SJCRH30 (cell line): ENCODE data around the gene SPTAN1. TPM values are rescaled to one million over a fixed set of nuclear protein-coding genes. Genes with fewer than 3 reads are reported as not detected.
"Not testable (repeated sequence)": the region's sequence is repeated elsewhere in the genome, so short reads cannot be mapped to it uniquely, and the experiment has no call there.

Experiments
- DNase-seq, 2 experiments: peaks; one replicate each; pipeline ENCODE4 v3.0.0-alpha.2; 2015 to 2020
- H3K27ac ChIP-seq: fragments of 250-450 bp; sonication (Bioruptor Pico); 2 replicates; pipeline ENCODE4 v1.5.1; 2020; ENCODE audit warnings: mild to moderate bottlenecking, moderate library complexity
- H3K27me3 ChIP-seq: fragments of 250-450 bp; sonication (Bioruptor Pico); 2 replicates; pipeline ENCODE4 v1.5.1; 2020; ENCODE audit warnings: mild to moderate bottlenecking, moderate library complexity
- H3K36me3 ChIP-seq: fragments of 250-450 bp; sonication (Bioruptor Pico); 2 replicates; pipeline ENCODE4 v1.5.1; 2020; ENCODE audit warnings: mild to moderate bottlenecking, moderate library complexity
- H3K4me1 ChIP-seq: fragments of 250-450 bp; sonication (Bioruptor Pico); 2 replicates; pipeline ENCODE4 v1.5.1; 2020; ENCODE audit warnings: mild to moderate bottlenecking, moderate library complexity
- H3K4me3 ChIP-seq: fragments of 250-450 bp; sonication (Bioruptor Pico); 2 replicates; pipeline ENCODE4 v1.5.1; 2020; ENCODE audit warnings: mild to moderate bottlenecking, moderate library complexity
- H3K9me3 ChIP-seq: fragments of 250-450 bp; sonication (Bioruptor Pico); replicated peaks from 2 replicates; pipeline ENCODE4 v1.5.1; 2020; ENCODE audit warnings: mild to moderate bottlenecking, moderate library complexity
- total RNA-seq: library from RNA; depleted of rRNA; stranded (reverse); fragments of >200 nt; shearing (Covaris generic); gene quantifications from 2 replicates; pipeline ENCODE4 v1.2.3, GENCODE V29; 2014

The SPTAN1 gene
- total RNA-seq, 1 experiment from 2014 or later: 155 TPM

GRCh38 chr9:128636556-128637530 is 84.5 kb downstream of the SPTAN1 start:
- peak overlapping the region; percentile 95 for H3K27ac ChIP-seq
- no peak for DNase-seq
- H3K9me3 ChIP-seq: no peaks in the 10 kb centered on the region
- H3K4me3 ChIP-seq: no peak overlapping the region
- H3K36me3 ChIP-seq: peaks cover 25% of the 10 kb centered on the region
- peaks cover 18% of the 10 kb centered on the region for H3K4me1 ChIP-seq
- no peaks in the 10 kb centered on the region for H3K27me3 ChIP-seq

DNA sequence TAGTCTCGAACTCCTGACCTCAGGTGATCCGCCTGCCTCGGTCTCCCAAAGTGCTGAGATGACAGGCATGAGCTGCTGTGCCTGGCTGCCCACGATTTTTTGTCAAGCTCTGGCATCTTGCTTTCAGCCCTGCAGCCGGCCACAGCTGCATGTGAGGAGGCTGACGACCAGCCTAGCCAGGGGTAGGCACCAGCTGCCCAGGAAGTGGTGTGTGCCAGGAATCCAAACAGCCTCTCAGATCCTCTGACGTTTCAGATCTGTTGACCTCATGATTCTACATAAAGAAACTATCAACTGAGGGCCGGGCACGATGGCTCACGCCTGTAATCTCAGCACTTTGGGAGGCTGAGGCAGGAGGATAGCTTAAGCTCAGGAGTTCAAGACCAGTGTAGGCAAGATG is 85.3 kb downstream of the SPTAN1 start:
- H3K36me3 ChIP-seq: peaks cover 17% of the 10 kb centered on the region
- peak; percentile 42 to 52 for DNase-seq
- peak overlapping the region; percentile 15; the same call in 1 of the 2 replicates for H3K27ac ChIP-seq
- H3K4me3 ChIP-seq: no peak overlapping the region
- H3K27me3 ChIP-seq: no peaks in the 10 kb centered on the region
- H3K4me1 ChIP-seq: peaks cover 18% of the 10 kb centered on the region
- H3K9me3 ChIP-seq: no peaks in the 10 kb centered on the region

DNA sequence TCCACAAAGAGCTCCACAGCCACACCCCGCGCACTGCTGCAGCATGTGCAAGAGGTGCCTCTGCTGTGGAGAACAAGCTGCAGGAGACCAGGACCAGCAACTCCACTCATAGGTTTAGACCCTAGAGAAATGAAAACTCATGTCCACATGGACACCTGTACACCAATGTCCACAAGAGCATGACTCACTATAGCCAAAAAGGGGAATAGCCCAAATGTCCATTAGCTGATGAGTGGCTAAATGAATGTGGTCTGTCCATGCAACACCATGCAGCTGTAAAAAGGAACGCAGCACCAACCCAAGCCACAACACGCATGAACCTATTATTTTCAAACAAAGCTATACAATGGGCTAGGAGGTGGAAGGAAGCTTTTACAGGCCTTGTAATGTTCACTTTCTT is 86.2 kb downstream of the SPTAN1 start:
- Histone ChIP-seq H3K9me3 (no peaks in the 10 kb centered on the region), H3K27ac (no peak overlapping the region), H3K4me1 (peaks cover 18% of the 10 kb centered on the region), H3K36me3 (peaks cover 10% of the 10 kb centered on the region), H3K4me3 (no peak overlapping the region), H3K27me3 (no peaks in the 10 kb centered on the region)
- DNase-seq: no peak

GRCh38 chr9:128640603-128641002 is 88.2 kb downstream of the SPTAN1 start:
- no peak overlapping the region for H3K27ac ChIP-seq
- H3K36me3 ChIP-seq: peaks cover 10% of the 10 kb centered on the region
- no peaks in the 10 kb centered on the region for H3K27me3 ChIP-seq
- DNase-seq: no peak
- no peaks in the 10 kb centered on the region for H3K9me3 ChIP-seq
- H3K4me1 ChIP-seq: peaks cover 13% of the 10 kb centered on the region
- no peak overlapping the region for H3K4me3 ChIP-seq

GRCh38 chr9:128642675-128643245 is 90.4 kb downstream of the SPTAN1 start:
- H3K27me3 ChIP-seq: no peaks in the 10 kb centered on the region
- no peak overlapping the region for H3K4me3 ChIP-seq
- H3K27ac ChIP-seq: no peak overlapping the region
- H3K36me3 ChIP-seq: peaks cover 10% of the 10 kb centered on the region
- no peaks in the 10 kb centered on the region for H3K9me3 ChIP-seq
- no peak for DNase-seq
- no peaks in the 10 kb centered on the region for H3K4me1 ChIP-seq

- Histone ChIP-seq H3K4me1 (no peaks in the 10 kb centered on the region), H3K9me3 (no peaks in the 10 kb centered on the region), H3K27ac (no peak overlapping the region), H3K36me3 (peaks cover 7% of the 10 kb centered on the region), H3K4me3 (no peak overlapping the region), H3K27me3 (no peaks in the 10 kb centered on the region)
- no peak for DNase-seq
Observed at GRCh38 chr9:128643519-128644300, 91.3 kb downstream of the SPTAN1 start.

DNA sequence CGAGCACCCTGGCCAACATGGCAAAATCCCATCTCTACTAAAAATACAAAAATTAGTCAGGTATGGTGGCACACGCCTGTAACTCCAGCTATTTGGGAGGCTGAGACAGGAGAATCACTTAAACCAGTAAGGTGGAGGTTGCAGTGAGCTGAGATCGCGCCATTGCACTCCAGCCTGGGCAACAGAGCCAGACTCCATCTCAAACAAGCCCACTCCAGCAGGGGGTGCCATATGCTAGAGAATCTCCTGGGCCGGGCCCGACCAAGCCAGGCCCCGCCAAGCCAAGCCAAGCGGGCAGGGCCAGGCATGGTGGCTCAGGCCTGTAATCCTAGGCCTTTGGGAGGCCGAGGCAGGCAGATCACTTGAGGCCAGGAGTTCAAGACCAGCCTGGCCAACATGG is 95.8 kb downstream of the SPTAN1 start:
- H3K9me3 ChIP-seq, H3K4me3 ChIP-seq, H3K27ac ChIP-seq, H3K36me3 ChIP-seq, H3K4me1 ChIP-seq, H3K27me3 ChIP-seq: not testable (repeated sequence)
- peak; percentile 55 to 64 for DNase-seq

DNA sequence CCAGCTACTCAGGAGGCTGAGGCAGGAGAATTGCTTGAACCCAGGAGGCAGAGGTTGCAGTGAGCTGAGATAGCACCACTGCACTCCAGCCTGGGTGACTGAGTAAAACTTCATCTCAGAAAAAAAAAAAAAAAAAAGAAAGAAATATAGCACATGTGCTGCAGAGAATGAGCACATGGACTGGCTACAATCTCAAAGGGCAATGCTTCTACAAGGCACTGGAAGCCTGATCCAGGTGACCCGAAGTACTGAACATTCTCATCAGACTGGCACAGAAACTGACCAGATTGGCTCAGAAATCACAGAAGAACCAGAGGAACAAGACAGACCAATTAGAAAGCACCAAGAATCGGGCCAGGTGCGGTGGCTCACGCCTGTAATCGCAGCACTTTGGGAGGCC is 99.4 kb downstream of the SPTAN1 start:
- H3K4me3 ChIP-seq: no peak overlapping the region
- no peaks in the 10 kb centered on the region for H3K27me3 ChIP-seq
- no peaks in the 10 kb centered on the region for H3K36me3 ChIP-seq
- no peak for DNase-seq
- H3K27ac ChIP-seq: no peak overlapping the region
- H3K9me3 ChIP-seq: no peaks in the 10 kb centered on the region
- H3K4me1 ChIP-seq: no peaks in the 10 kb centered on the region

DNA sequence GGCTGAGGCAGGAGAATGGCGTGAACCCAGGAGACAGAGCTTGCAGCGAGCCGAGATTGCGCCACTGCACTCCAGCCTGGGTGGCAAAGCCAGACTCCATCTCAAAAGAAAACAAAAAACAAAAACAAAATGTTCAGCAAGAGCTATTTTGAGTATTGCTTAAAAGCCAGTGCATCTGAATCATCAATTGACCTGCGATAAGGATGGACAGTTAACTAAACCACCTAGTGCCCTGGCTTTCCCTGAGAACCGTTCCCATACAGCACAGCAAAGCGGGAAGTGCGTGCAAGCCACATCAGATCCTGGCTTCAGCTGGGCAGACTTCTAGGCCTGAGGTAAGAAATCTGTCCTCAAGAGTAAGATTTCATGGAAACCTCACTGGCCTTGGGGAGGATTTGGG is 101.5 kb downstream of the SPTAN1 start:
- Histone ChIP-seq H3K9me3 (no peaks in the 10 kb centered on the region), H3K4me3 (no peak overlapping the region), H3K27me3 (no peaks in the 10 kb centered on the region), H3K27ac (no peak overlapping the region), H3K4me1 (no peaks in the 10 kb centered on the region), H3K36me3 (no peaks in the 10 kb centered on the region)
- no peak for DNase-seq

DNA sequence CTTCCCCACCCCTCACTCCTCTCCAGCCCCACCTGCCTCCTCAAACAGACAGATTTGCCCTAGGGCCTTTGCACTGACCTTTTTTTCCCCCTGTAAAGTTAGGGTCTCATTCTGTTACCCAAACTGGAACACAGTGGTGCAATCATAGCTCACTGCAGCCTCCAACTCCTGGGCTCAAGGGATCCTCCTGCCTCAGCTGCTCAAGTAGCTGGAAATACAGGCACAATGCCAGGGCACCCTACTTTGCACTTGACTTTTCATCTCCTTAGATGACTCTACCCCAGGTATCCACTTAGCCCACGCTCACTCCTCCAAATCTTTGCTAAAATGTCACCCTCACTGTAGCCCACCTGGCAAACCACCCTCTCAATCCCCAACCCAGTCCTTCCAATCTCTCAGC is 102.1 kb downstream of the SPTAN1 start:
- H3K27me3 ChIP-seq: no peaks in the 10 kb centered on the region
- H3K27ac ChIP-seq: no peak overlapping the region
- no peaks in the 10 kb centered on the region for H3K4me1 ChIP-seq
- no peak overlapping the region for H3K4me3 ChIP-seq
- no peaks in the 10 kb centered on the region for H3K36me3 ChIP-seq
- no peaks in the 10 kb centered on the region for H3K9me3 ChIP-seq
- DNase-seq: no peak

DNA sequence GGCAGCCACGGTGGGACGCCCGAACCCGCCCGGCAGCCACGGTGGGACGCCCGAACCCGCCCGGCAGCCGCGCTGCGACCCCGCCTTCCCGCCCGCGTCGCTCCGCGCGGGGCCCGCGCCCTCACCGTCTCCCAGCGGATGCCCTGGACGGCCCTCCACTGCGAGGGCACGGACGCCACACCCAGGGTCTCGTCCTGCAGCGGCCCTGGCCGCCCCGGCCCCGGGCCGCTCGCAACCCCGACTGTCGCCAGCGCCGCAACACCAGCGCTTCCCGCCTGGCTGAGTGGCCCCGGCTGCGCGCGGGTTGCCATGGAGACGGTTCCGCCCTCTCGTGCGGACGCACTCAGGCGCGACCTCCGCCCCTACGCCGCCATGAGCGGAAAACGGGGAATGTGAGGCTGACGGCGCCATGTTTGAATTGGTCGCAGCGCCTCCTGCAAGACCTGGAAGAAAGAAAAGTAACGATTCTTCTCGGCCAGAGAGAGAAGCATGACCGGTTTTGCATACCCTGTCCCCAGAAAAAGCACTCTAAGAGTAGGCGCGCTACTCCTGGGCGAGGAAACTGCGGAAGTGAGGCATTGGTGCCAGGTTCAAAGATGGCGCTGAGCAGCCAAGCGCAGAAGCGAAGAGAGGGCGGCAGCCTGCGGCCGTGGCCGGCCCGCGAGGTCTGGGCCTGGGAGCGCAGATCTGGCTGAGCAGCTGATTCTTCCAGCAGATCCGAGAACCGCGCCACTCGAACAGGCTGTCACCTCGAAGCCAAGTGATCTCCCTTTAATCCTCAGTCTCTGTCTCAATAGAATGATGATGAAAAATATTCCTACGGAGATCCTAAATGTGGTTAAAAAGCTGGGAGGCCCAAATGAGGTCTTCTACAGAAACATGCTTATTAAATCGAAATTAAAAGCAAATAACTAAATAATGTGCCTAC is 104.3 kb downstream of the SPTAN1 start, which contains the start of gene DYNC2I2:
Gene DYNC2I2 (minus strand): TSS at position 432 of the 928 bp plus-strand sequence. CDS start 121 bp downstream, at position 311.
- Histone ChIP-seq H3K9me3 (no peaks in the 10 kb centered on the region), H3K4me1 (no peaks in the 10 kb centered on the region), H3K27ac (peak within 1 kb of the TSS; percentile 100), H3K36me3 (no peaks in the 10 kb centered on the region), H3K4me3 (peak within 1 kb of the TSS; percentile 65), H3K27me3 (no peaks in the 10 kb centered on the region)
- peak; percentile 97 to 98 for DNase-seq

- Histone ChIP-seq H3K4me3 (peak overlapping the region; percentile 65), H3K27ac (peak overlapping the region; percentile 100), H3K4me1 (no peaks in the 10 kb centered on the region), H3K36me3 (no peaks in the 10 kb centered on the region), H3K9me3 (no peaks in the 10 kb centered on the region), H3K27me3 (no peaks in the 10 kb centered on the region)
- no peak for DNase-seq
Observed at GRCh38 chr9:128657344-128657704, 104.9 kb downstream of the SPTAN1 start.

DNA sequence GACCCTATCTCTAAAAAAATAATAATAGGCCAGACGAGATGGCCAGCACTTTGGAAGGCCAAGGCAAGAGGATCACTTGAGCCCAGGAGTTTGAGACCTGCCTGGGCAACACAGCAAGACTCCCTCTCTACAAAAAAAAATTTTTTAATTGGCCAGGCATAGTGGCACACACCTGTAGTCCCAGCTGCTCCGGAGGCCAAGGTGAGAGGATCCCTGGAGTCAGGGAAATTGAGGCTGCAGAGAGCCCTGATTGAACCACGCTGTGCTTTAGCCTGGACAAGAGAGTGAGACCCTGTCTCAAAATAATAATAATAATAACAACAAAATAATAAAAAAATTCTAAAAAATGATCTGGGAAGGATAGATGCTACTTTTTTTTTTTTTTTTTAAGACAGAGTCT is 105.4 kb downstream of the SPTAN1 start:
- no peak overlapping the region for H3K27ac ChIP-seq
- no peaks in the 10 kb centered on the region for H3K36me3 ChIP-seq
- no peaks in the 10 kb centered on the region for H3K4me1 ChIP-seq
- no peaks in the 10 kb centered on the region for H3K9me3 ChIP-seq
- DNase-seq: no peak
- H3K27me3 ChIP-seq: no peaks in the 10 kb centered on the region
- no peak overlapping the region for H3K4me3 ChIP-seq

- H3K4me1 ChIP-seq, H3K27me3 ChIP-seq, H3K36me3 ChIP-seq, DNase-seq, H3K27ac ChIP-seq, H3K4me3 ChIP-seq, H3K9me3 ChIP-seq: not testable (repeated sequence)
Observed at GRCh38 chr9:128666481-128666941, 114.1 kb downstream of the SPTAN1 start.
